Stomach (tissue), 4 donors: ENCODE results near the gene FRMPD4.

Source experiments
- CTCF ChIP-seq, 7 experiments: fragments of 450-650 bp in 4 of 7; fragments of 200-600 bp in 3 of 7; sonication (generic) in 3 of 7; IDR thresholded peaks; one replicate each; pipeline ENCODE4 v1.5.1; 2016 to 2019; ENCODE audit warnings: antibody characterized with exemption in 7 of 7, control low read depth in 2 of 7, mild to moderate bottlenecking in 1 of 7
- POLR2A ChIP-seq, 4 donors: fragments of 450-650 bp; IDR thresholded peaks; one replicate each; pipeline ENCODE4 v1.6.1; 2016; ENCODE audit warnings: antibody characterized with exemption in 4 of 4, control low read depth in 2 of 4, mild to moderate bottlenecking in 1 of 4, moderate library complexity in 1 of 4

DNA sequence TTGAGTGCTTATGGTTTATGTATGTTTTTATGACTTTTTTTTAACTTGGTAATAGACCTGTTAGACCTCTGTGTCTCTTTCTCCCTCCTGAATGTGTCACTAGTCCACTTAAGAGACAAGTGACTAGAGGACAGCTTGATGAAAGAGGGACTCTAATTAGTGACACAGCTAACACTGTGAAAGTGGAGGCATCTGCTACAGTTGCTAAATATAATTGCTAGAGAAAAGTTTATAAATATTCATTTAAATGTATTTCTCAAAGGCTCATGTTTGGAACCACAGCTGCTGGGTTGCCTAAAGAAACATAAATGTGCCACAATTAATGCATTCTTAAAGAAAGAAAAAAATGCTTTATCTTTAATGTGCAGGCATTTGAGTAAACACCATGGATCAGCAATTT lies 176.4 kb downstream of the FRMPD4 start:
- TF ChIP-seq POLR2A (IDR thresholded peaks at IDR 0.05) (no peak), CTCF (IDR thresholded peaks at IDR 0.05) (no peak)
